ENCODE data around the gene CSRP3. TPM values are rescaled to one million over a fixed set of nuclear protein-coding genes. Genes with fewer than 3 reads are reported as not detected.

Gene CSRP3
- total RNA-seq, 2 donors from 2014 or later: not detected

DNA sequence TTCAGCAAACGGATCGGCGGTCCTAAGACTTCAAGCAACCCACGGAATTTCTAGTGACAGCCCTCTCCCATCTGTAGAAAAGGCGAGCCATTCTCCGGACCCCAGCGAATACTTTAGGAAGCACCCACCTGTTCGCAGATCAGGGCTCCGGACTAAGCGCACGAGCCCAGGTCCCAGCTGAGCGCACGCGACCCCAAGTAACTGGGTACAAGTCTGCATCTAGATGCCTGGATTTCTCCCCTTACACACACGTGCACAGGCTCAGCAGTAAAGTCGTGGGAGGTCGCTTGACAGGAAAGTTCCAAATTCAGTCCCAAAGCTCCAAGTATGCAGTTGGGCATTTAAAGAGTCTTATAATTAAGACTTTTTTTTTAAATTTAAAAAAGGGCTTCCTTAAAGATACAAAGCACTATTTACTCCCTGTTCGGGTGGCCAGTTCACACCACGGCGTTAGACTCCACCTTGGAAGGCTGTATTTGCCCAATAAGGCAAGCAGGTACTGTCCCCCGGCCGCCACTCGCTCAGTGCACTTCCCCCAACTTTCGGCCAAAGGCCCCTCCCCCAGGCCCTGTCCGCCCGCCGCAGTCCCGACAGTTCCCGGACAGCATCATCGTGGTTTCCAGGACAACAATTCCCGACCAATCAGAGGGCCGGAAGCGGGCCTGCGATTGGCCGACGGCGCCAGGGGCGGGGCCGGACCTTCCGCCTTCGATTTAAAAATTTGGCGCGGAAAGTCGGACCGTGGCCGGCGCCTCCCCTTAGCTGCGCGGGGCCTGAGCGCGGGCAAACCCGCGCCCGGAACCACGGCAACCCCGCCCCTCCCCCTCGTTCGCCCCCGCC lies 38.9 kb upstream of the CSRP3 start, which contains the start of gene E2F8:
Gene E2F8 (minus strand): TSS at position 526 of the 840 bp plus-strand sequence. CDS start 824 bp downstream, outside the sequence.
- peak within 1 kb of the TSS; percentile 77 for H3K4me3 ChIP-seq
- ATAC-seq (ENCODE audit: insufficient number of reproducible peaks, low FRiP score, low read depth): peak; percentile 82

GRCh38 chr11:19239039-19239438 lies 37.3 kb upstream of the CSRP3 start:
- H3K9me3 ChIP-seq: no peaks in the 10 kb centered on the region
- H3K27me3 ChIP-seq (replicated peaks; ENCODE audit: insufficient read depth): peaks cover 7% of the 10 kb centered on the region
- no peak for TF ChIP-seq CTCF (IDR thresholded peaks at IDR 0.05)
- ATAC-seq (ENCODE audit: insufficient number of reproducible peaks, low FRiP score, low read depth): no peak
- H3K27ac ChIP-seq: no peak overlapping the region
- DNase-seq (ENCODE audit: low spot score): no peak
- peaks cover 17 to 24% of the 10 kb centered on the region in 2 donors for H3K4me1 ChIP-seq (ENCODE audit: control insufficient read depth in 1 of 2, low read depth in 2 of 2)
- no peak overlapping the region for H3K4me3 ChIP-seq
- H3K36me3 ChIP-seq: no peaks in the 10 kb centered on the region

More for the DNA sequence above, 38.9 kb upstream of the CSRP3 start, which contains the start of gene E2F8:
- DNase-seq (ENCODE audit: low spot score): peak; percentile 59
- H3K4me1 ChIP-seq (ENCODE audit: control insufficient read depth in 1 of 2, low read depth in 2 of 2): peaks cover 17 to 24% of the 10 kb centered on the region in 2 donors
- H3K9me3 ChIP-seq: no peaks in the 10 kb centered on the region
- H3K27ac ChIP-seq: no peak within 1 kb of the TSS
- H3K36me3 ChIP-seq: no peaks in the 10 kb centered on the region
- TF ChIP-seq CTCF (IDR thresholded peaks at IDR 0.05): no peak
- peaks cover 7% of the 10 kb centered on the region for H3K27me3 ChIP-seq (replicated peaks; ENCODE audit: insufficient read depth)

GRCh38 chr11:19237813-19238212 lies 36.0 kb upstream of the CSRP3 start:
- H3K27ac ChIP-seq: no peak overlapping the region
- no peak for DNase-seq (ENCODE audit: low spot score)
- H3K4me3 ChIP-seq: no peak overlapping the region
- no peaks in the 10 kb centered on the region for H3K36me3 ChIP-seq
- TF ChIP-seq CTCF (IDR thresholded peaks at IDR 0.05): no peak
- peaks cover 17 to 24% of the 10 kb centered on the region in 2 donors for H3K4me1 ChIP-seq (ENCODE audit: control insufficient read depth in 1 of 2, low read depth in 2 of 2)
- peaks cover 7% of the 10 kb centered on the region for H3K27me3 ChIP-seq (replicated peaks; ENCODE audit: insufficient read depth)
- H3K9me3 ChIP-seq: no peaks in the 10 kb centered on the region
- no peak for ATAC-seq (ENCODE audit: insufficient number of reproducible peaks, low FRiP score, low read depth)

GRCh38 chr11:19237381-19237780 lies 35.6 kb upstream of the CSRP3 start:
- no peak for TF ChIP-seq CTCF (IDR thresholded peaks at IDR 0.05)
- peaks cover 3% of the 10 kb centered on the region for H3K27me3 ChIP-seq (replicated peaks; ENCODE audit: insufficient read depth)
- no peak for ATAC-seq (ENCODE audit: insufficient number of reproducible peaks, low FRiP score, low read depth)

DNA sequence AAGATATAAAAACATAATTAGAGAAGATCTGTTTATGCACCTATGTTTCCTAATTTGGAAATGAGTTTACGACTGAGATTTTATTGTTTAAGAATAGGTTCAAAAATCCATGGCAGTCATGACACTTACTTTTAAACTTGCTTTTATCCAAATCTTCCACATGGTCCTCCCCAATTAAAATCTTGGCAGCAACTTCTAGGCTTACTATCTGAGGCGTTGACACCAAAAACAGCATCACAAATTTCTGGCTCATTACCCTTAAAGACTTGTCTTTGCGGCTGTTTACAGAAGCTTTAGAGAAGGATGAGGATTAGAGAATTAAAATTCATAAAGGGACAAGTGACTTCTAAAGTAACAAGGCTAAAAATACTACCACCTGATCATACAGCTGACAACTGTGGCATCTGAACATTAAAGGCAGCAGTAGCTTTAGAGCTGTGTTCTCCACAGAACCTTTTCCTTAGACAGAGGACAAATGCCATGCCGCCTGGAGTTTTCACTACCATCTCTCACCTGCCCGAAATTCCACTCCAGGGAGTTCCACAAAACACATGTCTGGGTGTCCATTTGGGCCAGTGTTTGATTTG lies 32.5 kb upstream of the CSRP3 start:
- H3K4me1 ChIP-seq (ENCODE audit: control insufficient read depth in 1 of 2, low read depth in 2 of 2): no peaks in the 10 kb centered on the region
- no peaks in the 10 kb centered on the region for H3K36me3 ChIP-seq
- no peak for TF ChIP-seq CTCF (IDR thresholded peaks at IDR 0.05)
- H3K27ac ChIP-seq: no peak overlapping the region
- no peak for ATAC-seq (ENCODE audit: insufficient number of reproducible peaks, low FRiP score, low read depth)
- no peaks in the 10 kb centered on the region for H3K9me3 ChIP-seq
- DNase-seq (ENCODE audit: low spot score): no peak
- no peaks in the 10 kb centered on the region for H3K27me3 ChIP-seq (replicated peaks; ENCODE audit: insufficient read depth)
- no peak overlapping the region for H3K4me3 ChIP-seq

More at GRCh38 chr11:19237381-19237780, 35.6 kb upstream of the CSRP3 start:
- H3K27ac ChIP-seq: no peak overlapping the region
- H3K9me3 ChIP-seq: no peaks in the 10 kb centered on the region
- no peaks in the 10 kb centered on the region for H3K36me3 ChIP-seq
- H3K4me3 ChIP-seq: no peak overlapping the region
- H3K4me1 ChIP-seq (ENCODE audit: control insufficient read depth in 1 of 2, low read depth in 2 of 2): peaks cover 14 to 21% of the 10 kb centered on the region in 2 donors
- no peak for DNase-seq (ENCODE audit: low spot score)
